H1 (cell line): Measurements from ENCODE around the gene OPALIN.

Source experiments
- CHD2 ChIP-seq: IDR thresholded peaks from 2 replicates; pipeline ENCODE4 v1.6.1; 2012; ENCODE audit warnings: low read length, improper control_type of control experiment
- EZH2 ChIP-seq: fragments of 200-600 bp; sonication (generic); IDR thresholded peaks from 2 replicates; pipeline ENCODE4 v1.7.1; 2012; ENCODE audit warnings: low read depth, mild to moderate bottlenecking, moderate library complexity, low read length, inconsistent platforms; ENCODE audit not compliant: severe bottlenecking
- GABPA ChIP-seq: IDR thresholded peaks from 2 replicates; pipeline ENCODE4 v1.6.1; 2011; ENCODE audit warnings: mild to moderate bottlenecking, low read length, moderate library complexity, borderline replicate concordance; ENCODE audit not compliant: insufficient read depth
- POLR2AphosphoS5 ChIP-seq: IDR thresholded peaks from 2 replicates; pipeline ENCODE4 v1.6.1; 2011; ENCODE audit warnings: low read depth, low read length
- SUZ12 ChIP-seq: fragments of 200-600 bp; sonication (generic); IDR thresholded peaks from 2 replicates; pipeline ENCODE4 v1.6.1; 2012; ENCODE audit warnings: mild to moderate bottlenecking, inconsistent platforms, low read length, moderate library complexity, mixed read lengths
- TF ChIP-seq, protein P1 (sequence below), 3 experiments: IDR thresholded peaks; 1 replicate in 2 of 3; 2 replicates in 1 of 3; pipeline versions ENCODE4 v1.5.1 to v1.6.1; 2011; ENCODE audit warnings: low read length in 3 of 3, mild to moderate bottlenecking in 3 of 3, inconsistent platforms in 2 of 3, low read depth in 1 of 3, moderate library complexity in 1 of 3; ENCODE audit not compliant: insufficient read depth in 1 of 3; ENCODE audit errors: control extremely low read depth in 1 of 3

DNA sequence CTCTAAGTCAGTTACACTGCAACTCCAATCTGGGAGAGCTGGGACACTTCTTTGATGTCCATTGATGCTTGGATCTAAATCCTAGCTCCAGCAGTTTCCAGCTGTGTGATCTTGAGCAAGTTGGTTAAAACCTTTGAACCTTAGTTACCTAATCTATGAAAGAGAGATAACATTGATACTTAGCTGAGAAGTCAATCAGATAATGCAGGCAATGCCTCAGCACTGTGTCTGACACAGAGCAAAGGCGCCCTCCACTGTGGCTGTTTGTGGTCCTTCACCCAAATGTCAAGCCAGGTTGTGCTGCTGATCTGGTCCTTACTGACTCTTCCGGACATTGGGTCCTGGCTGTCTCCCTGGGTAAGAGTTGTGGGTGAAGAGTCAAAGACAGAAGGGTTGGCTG lies 34.4 kb downstream of the OPALIN start:
- TF ChIP-seq SUZ12 (no peak), EZH2 (no peak), POLR2AphosphoS5 (no peak), GABPA (no peak), CHD2 (no peak)
- TF ChIP-seq, protein P1, sequence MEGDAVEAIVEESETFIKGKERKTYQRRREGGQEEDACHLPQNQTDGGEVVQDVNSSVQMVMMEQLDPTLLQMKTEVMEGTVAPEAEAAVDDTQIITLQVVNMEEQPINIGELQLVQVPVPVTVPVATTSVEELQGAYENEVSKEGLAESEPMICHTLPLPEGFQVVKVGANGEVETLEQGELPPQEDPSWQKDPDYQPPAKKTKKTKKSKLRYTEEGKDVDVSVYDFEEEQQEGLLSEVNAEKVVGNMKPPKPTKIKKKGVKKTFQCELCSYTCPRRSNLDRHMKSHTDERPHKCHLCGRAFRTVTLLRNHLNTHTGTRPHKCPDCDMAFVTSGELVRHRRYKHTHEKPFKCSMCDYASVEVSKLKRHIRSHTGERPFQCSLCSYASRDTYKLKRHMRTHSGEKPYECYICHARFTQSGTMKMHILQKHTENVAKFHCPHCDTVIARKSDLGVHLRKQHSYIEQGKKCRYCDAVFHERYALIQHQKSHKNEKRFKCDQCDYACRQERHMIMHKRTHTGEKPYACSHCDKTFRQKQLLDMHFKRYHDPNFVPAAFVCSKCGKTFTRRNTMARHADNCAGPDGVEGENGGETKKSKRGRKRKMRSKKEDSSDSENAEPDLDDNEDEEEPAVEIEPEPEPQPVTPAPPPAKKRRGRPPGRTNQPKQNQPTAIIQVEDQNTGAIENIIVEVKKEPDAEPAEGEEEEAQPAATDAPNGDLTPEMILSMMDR (IDR thresholded peaks at IDR 0.05; ENCODE audit: control extremely low read depth in 1 of 3, insufficient read depth in 1 of 3, low read depth in 1 of 3, low read length in 3 of 3): peak; percentile 21 to 29 (median 27); a peak in 3 of 4 replicates
